ENCODE data around the gene SNX3. TPM values are rescaled to one million over a fixed set of nuclear protein-coding genes. Genes with fewer than 3 reads are reported as not detected.

SNX3 gene
- total RNA-seq, 4 donors from 2014 or later: 80.9 to 97.4 (median 96.6) TPM

DNA sequence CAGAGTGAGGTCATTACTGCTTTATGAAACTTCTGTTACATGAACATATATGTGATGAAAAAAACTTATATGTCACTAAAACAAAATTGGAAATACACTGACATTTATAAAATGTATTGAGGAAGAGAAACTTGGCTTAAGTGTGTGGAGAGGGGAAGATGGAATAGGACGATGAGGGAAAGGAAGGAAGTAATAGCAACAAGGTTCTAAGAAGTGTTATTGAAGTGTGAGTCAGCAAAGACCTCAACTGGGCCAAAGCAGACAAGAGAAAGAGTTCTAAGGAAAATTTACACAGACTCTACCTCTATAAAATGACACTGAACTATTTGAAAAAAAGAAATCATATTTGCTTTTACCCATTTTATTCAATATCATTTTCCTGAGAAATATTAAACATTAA is 38.3 kb downstream of the SNX3 start:
- Histone ChIP-seq H3K4me3 (no peak overlapping the region), H3K9me3 (no peaks in the 10 kb centered on the region), H3K27me3 (no peaks in the 10 kb centered on the region), H3K4me1 (no peaks in the 10 kb centered on the region), H3K36me3 (peaks cover 45% of the 10 kb centered on the region), H3K27ac (no peak overlapping the region)
- TF ChIP-seq POLR2A (IDR thresholded peaks at IDR 0.05) (no peak), POLR2AphosphoS5 (IDR thresholded peaks at IDR 0.05) (no peak), EP300 (IDR thresholded peaks at IDR 0.05) (no peak)
- TF ChIP-seq, protein P1, sequence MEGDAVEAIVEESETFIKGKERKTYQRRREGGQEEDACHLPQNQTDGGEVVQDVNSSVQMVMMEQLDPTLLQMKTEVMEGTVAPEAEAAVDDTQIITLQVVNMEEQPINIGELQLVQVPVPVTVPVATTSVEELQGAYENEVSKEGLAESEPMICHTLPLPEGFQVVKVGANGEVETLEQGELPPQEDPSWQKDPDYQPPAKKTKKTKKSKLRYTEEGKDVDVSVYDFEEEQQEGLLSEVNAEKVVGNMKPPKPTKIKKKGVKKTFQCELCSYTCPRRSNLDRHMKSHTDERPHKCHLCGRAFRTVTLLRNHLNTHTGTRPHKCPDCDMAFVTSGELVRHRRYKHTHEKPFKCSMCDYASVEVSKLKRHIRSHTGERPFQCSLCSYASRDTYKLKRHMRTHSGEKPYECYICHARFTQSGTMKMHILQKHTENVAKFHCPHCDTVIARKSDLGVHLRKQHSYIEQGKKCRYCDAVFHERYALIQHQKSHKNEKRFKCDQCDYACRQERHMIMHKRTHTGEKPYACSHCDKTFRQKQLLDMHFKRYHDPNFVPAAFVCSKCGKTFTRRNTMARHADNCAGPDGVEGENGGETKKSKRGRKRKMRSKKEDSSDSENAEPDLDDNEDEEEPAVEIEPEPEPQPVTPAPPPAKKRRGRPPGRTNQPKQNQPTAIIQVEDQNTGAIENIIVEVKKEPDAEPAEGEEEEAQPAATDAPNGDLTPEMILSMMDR (IDR thresholded peaks at IDR 0.05): no peak
- WGBS: 54% methylated on average over 1 of the region's 1 CpG
- no peak for DNase-seq (ENCODE audit: low spot score in 2 of 2)

DNA sequence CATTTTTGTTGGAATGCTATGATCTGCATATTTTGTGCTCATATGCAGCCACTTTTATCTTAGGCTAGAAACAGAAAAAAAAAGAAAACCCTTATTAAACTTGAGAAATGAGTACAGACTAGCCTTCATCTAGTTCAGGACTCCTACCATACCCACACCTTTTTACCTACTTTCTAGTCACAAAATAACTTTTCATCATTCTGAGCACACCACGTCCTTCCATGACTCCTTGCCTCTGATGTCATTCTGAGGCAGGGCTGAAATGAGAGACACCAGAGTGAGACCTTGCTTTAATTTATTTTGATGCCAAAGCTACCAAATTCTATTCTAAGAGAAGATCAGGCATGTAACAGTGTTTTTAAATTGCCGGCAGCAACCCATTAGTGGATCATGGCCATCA is 38.8 kb downstream of the SNX3 start:
- no peak for DNase-seq (ENCODE audit: low spot score in 2 of 2)
- TF ChIP-seq POLR2AphosphoS5 (IDR thresholded peaks at IDR 0.05): no peak
- TF ChIP-seq, protein P1 (IDR thresholded peaks at IDR 0.05): no peak
- no peak for TF ChIP-seq POLR2A (IDR thresholded peaks at IDR 0.05)
- no peak for TF ChIP-seq EP300 (IDR thresholded peaks at IDR 0.05)
- H3K9me3 ChIP-seq: no peaks in the 10 kb centered on the region
- no peaks in the 10 kb centered on the region for H3K27me3 ChIP-seq
- WGBS: 87% methylated on average over 2 of the region's 2 CpGs
- H3K27ac ChIP-seq: no peak overlapping the region
- peaks cover 50% of the 10 kb centered on the region for H3K36me3 ChIP-seq
- no peak overlapping the region for H3K4me3 ChIP-seq
- H3K4me1 ChIP-seq: no peaks in the 10 kb centered on the region

DNA sequence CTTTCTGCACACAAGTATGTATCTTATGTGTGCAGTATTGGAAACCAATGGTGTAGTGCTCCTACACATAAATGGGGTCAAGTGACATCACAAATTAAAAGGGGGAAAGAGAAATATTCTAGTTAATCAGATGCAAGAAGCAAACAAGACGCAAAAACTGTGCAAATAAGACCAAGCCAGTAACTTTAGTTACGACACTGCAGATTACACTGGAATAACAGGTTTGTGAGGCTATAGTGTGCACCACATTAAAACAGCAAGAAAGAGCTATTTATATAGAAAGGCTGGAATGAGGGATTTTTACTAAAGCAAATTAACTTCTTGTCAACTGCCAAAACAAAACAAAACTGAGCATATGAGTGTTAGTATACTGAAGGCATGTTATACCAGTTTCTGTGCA is 49.2 kb downstream of the SNX3 start:
- H3K4me3 ChIP-seq: no peak overlapping the region
- H3K27ac ChIP-seq: no peak overlapping the region
- 75% methylated on average over 2 of the region's 2 CpGs for WGBS

DNA sequence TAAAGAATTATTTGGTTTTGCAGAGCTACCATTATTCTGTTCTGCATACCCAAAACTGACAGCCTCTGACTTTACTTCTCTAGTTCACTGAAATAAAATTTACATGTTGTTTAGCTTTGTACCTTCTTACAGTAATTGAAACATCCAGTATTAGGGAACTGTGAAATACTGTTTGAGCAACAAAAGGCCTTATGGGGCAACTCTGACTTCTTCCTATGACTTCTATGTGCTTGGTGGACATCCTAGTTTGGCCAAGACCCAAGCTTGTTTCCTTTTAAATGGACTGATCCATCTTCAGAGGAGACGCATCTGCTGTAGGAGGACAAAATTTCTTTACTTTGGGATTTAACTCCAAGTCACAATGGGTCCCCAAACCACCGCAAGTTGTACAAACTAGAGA is 50.3 kb downstream of the SNX3 start:
- Histone ChIP-seq H3K27me3 (no peaks in the 10 kb centered on the region), H3K27ac (no peak overlapping the region), H3K4me1 (no peaks in the 10 kb centered on the region), H3K9me3 (no peaks in the 10 kb centered on the region), H3K4me3 (no peak overlapping the region), H3K36me3 (peaks cover 17% of the 10 kb centered on the region)
- WGBS: 97% methylated on average over 2 of the region's 2 CpGs
- no peak for TF ChIP-seq POLR2AphosphoS5 (IDR thresholded peaks at IDR 0.05)
- no peak for TF ChIP-seq POLR2A (IDR thresholded peaks at IDR 0.05)
- TF ChIP-seq, protein P1 (IDR thresholded peaks at IDR 0.05): no peak
- no peak for TF ChIP-seq EP300 (IDR thresholded peaks at IDR 0.05)
- no peak for DNase-seq (ENCODE audit: low spot score in 2 of 2)

More for the DNA sequence above, 49.2 kb downstream of the SNX3 start:
- Histone ChIP-seq H3K9me3 (no peaks in the 10 kb centered on the region), H3K27me3 (no peaks in the 10 kb centered on the region), H3K36me3 (peaks cover 26% of the 10 kb centered on the region), H3K4me1 (no peaks in the 10 kb centered on the region)
- DNase-seq (ENCODE audit: low spot score in 2 of 2): no peak
- TF ChIP-seq POLR2AphosphoS5 (IDR thresholded peaks at IDR 0.05) (no peak), POLR2A (IDR thresholded peaks at IDR 0.05) (no peak), EP300 (IDR thresholded peaks at IDR 0.05) (no peak)
- TF ChIP-seq, protein P1 (IDR thresholded peaks at IDR 0.05): no peak

DNA sequence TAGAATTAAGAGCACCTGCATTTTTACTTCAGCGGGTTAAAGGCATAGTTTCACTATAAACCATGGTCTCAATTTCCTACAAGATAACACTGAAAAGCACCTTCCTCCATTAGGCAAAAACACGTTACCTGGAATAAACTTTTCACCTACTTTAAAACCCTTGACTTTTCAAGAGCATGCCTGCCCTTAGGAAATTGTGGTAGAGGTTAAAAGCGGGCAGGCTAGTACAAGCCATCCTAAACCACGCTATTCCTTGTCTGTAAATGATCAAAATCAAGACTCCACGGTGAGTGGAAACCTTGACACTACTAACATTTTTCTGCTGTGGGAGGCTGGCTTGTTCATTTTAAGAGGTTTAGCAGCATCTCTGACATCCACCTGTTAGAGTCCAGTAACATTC is 51.1 kb downstream of the SNX3 start:
- DNase-seq (ENCODE audit: low spot score in 2 of 2): no peak
- H3K9me3 ChIP-seq: no peaks in the 10 kb centered on the region
- TF ChIP-seq EP300 (IDR thresholded peaks at IDR 0.05) (no peak), POLR2AphosphoS5 (IDR thresholded peaks at IDR 0.05) (no peak), POLR2A (IDR thresholded peaks at IDR 0.05) (no peak)
- H3K4me3 ChIP-seq: no peak overlapping the region
- H3K27me3 ChIP-seq: no peaks in the 10 kb centered on the region
- no peaks in the 10 kb centered on the region for H3K4me1 ChIP-seq
- WGBS: 76% methylated on average over 5 of the region's 5 CpGs
- H3K36me3 ChIP-seq: peaks cover 14% of the 10 kb centered on the region
- no peak overlapping the region for H3K27ac ChIP-seq

DNA sequence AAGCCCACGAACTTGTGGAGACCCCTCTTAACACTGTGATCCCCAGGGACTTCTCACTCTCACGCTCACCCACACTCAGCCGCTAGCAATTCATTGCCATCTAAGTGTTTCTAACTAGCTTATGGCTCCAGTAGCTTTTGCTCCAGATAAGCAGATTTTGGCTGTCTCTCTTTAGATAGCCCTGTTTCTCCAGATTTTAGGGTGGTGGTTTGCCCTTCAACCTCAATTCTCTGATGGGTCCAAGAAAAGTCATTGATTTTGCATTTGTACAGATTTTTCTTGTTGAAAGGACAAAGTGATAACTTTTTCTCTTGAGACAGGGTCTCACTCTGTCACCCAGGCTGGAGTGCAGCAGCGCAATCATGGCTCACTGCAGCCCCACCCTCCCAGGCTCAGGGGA is 53.8 kb downstream of the SNX3 start:
- WGBS: 92% methylated on average over 4 of the region's 4 CpGs
- H3K27ac ChIP-seq: no peak overlapping the region
- H3K9me3 ChIP-seq: no peaks in the 10 kb centered on the region

More for the DNA sequence above, 53.8 kb downstream of the SNX3 start:
- DNase-seq (ENCODE audit: low spot score in 2 of 2): no peak
- Histone ChIP-seq H3K27me3 (no peaks in the 10 kb centered on the region), H3K4me3 (no peak overlapping the region), H3K4me1 (no peaks in the 10 kb centered on the region), H3K36me3 (peaks cover 17% of the 10 kb centered on the region)
- TF ChIP-seq POLR2A (IDR thresholded peaks at IDR 0.05): no peak
- TF ChIP-seq, protein P1 (IDR thresholded peaks at IDR 0.05): no peak
- TF ChIP-seq EP300 (IDR thresholded peaks at IDR 0.05): no peak
- TF ChIP-seq POLR2AphosphoS5 (IDR thresholded peaks at IDR 0.05): no peak

All from suprapubic skin (tissue), 4 donors.